ENCODE data around the gene UHRF1.
"Not testable (repeated sequence)": the region's sequence is repeated elsewhere in the genome, so short reads cannot be mapped to it uniquely, and the experiment has no call there.

Gene UHRF1

DNA sequence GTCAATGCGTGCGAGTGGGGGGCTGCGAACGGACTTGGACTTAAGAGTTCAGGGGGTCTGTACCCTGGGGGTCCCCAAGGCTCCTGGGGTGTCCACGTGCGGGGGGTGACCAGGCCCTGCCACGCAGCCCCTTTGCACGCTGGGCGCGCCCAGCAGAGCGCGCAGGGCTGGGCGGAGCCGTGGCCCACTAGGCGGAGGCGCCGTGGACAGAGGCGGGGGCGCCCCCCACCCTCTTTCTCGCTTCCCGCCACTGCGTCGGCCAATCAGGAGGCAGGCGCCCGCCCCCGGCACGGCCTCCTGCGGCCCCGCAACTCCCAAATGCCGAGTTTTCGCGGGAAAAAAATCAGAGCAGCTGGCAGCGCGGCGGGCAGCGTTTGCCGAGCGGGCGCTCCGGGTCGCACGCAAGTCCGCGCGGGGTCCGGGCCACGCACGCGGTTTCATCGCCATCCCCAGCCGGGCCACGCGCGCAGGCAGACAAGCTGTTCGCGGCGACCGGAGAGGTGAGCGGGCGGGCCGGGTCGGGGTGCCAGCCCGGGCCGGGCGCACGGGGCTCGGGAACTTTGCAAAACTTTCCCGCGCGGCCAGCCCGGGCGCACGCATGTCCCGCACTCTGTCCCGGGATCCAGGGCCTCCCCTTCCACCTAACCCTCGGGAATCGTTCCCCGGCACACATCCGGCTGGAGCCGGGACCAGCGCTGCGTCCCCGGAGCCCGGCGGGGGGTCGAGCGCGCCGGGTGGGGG, at the start of gene UHRF1:
UHRF1 (plus strand) TSS at position 346 of the 741 bp plus-strand sequence. CDS start 1,385 bp downstream, outside the sequence.
- no peak for DNase-seq (ENCODE audit: low spot score)

DNA sequence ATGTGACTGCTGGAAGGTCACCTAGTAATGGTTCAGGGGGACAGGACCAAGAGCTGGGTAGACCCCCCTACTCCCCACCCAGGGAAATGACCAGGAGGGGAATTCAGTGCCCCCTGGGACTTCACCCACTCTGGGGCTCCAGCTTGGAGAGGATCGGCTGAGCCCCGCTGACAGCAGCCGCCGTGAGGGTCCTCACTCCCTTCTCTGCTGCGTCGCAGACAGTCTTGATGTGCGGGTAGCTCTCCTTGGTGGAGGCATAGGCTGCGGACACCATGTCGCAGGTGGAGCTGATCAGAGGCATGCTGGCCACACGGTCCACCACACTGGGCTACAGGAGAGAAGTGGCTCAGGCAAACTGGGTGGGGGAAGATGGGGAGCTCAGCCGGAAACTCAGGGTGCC, 49.6 kb upstream of the UHRF1 start:
- DNase-seq (ENCODE audit: low spot score): no peak

DNA sequence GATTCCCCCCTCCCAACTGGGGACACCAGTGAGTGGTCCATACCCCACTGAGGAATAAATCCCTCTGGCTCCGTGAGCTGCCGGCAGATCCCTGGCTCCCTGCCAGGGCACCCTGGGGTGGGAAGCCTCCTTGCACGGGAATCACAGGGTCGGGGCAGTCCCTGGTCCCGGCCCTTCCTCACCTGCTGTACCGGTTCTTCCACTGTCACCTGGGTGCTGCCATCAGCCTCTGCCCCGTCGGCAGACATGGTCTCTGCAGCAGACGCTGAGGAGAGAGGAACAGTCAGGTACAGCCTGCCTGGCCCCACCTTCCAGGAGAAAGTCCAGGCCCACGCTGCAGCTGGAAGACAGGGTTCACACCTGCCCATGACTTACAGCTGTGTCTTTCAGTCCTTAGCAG, 48.2 kb upstream of the UHRF1 start:
- no peak for DNase-seq (ENCODE audit: low spot score)

DNA sequence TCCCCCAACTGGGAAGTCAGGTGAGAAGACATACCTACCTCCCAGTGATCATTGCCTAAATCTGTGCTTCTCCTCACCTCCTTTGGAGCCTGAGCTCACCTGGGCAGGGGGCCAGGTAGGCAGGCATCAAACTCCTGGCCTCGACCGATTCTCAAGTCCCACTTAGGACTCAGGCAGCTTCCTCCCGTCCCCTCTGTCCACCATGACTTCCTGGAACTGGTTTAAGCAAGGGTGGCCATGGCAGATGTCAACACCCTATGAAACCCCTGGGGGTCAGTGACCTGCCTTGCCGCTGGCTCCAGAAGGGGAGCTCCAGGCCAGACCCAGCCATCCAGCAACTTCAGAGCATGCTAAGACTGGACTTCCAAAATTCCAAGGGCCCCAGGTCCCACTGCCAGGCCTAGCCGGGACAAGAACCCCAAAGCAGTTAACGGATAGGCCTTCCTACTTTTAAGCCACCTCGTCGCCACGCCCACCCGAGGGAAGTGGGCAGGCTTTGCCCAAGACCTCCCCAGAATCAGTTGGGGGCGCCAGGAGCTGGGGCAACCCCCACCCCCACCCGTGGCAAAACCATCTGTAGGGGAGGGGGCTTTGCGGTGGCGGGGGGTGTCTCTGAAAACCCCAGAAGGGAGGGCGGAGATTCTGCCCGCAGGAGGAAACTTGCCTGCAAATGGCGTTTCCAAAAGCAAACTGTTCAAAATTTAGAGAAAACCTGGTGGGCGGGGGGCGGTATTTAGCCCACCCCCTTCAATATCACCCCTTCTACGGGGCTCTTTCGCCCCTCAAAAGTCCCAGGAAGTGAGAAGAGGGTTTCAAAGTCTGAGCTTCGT, 42.5 kb upstream of the UHRF1 start:
- peak; percentile 29 for DNase-seq (ENCODE audit: low spot score)

DNA sequence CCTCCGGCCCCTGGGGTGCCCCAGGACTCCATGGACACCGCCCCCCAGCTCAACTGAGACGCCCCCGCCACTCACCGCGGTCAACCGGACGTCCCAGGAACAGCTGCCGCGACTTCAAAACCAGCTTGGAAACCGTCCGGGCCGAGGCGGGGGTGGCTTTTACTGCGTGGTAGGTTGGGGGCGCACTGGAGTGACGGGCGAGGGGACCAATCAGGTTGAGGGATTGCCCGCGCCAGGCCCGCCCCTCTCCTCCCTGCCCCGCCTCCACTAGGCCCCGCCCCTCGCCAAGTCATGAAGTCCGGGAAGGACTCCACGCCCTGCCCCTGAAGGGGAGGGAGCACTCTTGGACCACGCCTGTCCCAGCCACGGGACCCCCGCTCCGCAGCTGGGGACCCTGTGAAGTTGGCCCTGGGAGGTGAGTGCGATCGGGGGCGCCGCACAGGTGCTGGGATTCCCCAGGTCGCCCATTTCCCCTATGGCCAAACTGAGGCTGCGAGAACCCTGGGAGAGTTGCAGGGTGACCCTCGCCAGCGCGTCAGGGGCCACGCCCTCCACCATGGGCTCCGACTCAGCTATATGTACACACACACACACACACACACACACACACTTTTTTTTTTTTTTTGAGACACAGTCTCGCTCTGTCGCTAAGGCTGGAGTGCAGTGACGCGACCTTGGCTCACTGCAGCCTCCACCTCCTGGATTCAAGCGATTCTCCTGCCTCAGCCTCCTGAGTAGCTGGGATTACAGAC, 41.6 kb upstream of the UHRF1 start, which contains the start of gene PLIN3:
PLIN3 (minus strand) TSS at position 134 of the 752 bp plus-strand sequence. CDS start 6,273 bp downstream, outside the sequence.
- DNase-seq (ENCODE audit: low spot score): peak; percentile 87

DNA sequence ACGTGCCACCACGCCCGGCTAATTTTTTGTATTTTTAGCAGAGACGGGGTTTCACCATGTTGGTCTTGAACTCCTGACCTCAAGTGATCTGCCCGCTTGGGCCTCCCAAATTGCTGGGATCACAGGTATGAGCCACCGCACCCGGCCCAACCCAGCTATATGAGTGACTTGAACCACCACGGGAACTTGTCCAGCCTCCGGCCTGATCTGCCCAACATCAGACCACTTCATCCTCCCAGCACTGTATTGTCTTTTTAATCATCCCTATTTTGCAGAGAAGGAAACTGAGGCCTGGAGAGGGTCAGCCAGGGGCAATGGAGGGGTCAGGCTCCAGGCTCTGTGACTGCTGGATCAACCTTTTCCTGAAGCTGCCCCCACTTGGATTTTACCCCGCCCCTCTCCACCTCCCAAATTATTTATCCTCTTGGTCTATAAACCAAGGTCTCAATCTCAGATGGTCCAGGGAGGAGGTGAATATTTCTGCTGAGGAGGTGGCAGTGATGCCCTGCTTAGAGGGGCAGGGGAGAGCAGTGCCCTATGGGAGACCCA, 40.9 kb upstream of the UHRF1 start:
- DNase-seq (ENCODE audit: low spot score): no peak

DNA sequence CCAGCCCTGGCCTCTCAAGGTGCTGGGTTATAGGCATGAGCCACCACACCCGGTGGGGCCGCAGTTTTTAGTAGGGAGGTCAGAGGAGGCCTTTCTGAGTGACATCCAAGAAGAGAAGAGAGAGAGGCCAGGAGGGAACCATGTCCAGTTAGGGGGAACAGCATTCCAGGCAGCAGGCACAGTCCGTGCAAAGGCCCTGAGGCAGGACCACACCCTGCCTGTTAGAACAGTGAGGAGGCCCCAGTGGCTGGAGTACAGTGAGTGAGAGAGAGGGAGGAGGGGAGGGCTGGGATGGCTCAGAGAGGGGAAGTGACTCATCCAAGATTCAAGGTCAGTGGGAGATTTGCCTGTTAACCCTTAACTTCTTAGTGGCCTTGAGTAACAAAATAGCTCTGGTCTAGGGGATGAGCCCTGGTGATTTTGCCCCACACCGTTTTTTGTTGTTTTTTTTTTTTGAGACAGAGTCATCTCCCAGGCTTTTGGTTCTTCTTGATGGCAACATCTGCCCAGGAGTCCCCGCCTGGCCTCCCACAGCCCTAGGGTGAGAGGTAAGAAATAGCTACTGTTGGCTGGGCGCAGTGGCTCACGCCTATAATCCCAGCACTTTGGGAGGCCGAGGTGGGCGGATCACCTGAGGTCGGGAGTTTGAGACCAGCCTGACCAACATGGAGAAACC, 39.1 kb upstream of the UHRF1 start:
- DNase-seq (ENCODE audit: low spot score): no peak

DNA sequence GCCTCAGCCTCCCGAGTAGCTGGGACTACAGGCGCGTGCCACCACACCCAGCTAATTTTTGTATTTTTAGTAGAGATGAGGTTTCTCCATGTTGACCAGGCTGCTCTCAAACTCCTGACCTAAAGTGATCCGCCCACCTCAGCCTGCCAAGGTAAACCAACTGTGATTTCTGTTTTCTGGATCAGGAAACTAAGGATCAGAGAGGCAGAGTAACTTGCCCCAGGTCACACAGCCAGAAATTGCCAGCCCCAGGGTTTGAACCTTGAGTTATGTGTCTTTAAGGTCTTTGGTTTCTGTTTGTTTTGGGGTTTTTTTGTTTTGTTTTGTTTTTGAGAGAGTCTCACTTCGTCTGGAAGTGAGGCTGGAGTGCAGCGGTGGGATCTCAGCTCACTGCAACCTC, 37.6 kb upstream of the UHRF1 start:
- no peak for DNase-seq (ENCODE audit: low spot score)

DNA sequence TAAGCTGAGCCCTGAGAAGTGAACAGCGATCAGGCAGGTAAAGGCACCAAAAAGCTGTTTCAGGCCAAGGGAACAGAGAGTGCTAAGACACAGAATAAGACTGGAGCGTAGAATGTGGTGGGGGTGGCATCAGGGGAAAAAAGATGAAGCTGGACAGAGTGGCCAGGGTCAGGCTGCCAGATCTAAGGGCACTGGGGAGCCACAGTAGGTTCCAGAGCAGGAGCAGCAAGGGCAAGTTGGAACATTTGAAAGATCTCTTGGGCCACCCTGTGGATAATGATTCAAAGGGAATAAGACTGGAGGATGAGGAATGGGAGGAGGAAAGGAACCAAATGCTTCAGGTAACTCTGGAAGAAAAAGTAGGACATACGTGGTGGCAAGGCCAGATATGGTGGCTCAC, 35.4 kb upstream of the UHRF1 start:
- DNase-seq (ENCODE audit: low spot score): no peak

DNA sequence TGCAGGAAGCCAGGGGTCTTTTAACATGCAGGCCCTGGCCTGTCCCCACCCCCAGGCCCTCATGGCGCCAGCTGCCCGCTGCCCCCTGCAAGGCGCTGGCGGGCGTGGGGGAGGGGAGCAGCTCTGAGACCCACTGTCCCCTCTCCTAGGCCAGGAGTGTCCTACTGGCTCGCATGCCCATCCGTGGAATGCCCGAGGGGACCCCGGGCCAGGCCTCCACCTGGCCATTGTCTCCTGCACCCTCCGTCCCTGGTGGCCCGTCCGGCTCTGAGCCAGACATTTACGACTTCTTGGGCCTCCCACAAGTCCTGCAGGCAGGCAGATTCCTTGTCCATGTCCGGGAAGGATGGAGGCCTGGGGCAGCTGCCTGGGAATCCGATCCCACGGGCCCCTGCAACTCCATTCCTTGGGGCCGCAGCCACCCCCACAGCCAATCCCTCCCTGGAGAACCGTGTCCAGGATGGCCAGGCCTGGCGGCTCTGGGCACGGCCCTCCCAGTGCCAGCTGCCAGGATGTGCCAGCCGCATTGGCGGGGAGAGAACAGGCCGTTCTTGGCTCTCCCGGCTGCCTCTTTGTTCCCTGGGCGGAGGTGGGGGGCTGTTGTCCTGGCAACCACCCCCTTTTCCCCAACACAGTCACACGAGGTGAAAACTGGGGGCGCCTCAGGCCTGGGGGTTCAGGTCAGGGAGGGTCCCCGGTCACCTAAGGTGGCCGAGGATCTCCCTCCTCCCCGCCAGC, 31.4 kb upstream of the UHRF1 start:
- no peak for DNase-seq (ENCODE audit: low spot score)

DNA sequence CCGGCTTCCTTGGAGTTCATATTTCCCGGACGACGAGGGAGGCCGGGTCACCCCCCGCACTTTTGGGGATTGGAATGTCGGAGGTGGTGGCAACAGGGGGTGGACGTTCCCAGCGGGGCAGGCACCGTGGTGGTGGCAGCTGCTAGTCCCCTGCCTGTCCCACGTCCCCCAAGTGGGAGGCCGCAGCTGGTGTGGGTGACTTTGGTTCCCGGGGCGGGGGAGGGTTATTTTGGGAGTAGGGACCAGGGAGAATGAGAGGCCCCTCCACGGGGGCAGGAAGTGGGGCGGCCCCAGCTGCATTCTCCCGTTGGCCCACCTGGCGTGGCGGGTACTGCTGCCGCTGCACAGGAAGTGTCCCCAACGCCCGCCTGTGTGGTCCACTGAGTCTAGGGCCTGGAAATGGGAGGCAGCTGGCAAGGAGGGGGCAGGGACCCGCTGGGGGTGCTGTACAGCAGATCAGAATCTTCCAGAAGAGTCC, 30.8 kb upstream of the UHRF1 start:
- no peak for DNase-seq (ENCODE audit: low spot score)

DNA sequence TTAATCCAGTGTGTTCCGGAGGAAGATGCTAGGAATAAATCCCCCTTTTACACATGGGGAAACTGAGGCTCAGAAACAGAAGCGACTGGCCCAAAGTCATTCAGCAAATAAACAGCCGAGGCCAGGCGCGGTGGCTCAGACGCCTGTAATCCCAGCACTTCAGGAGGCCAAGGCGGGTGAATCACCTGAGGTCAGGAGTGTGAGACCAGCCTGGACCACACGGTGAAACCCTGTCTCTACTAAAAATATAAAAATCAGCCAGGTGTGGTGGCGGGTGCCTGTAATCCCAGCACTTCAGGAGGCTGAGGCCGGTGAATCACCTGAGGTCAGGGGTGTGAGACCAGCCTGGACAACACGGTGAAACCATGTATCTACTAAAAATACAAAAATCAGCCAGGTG, 30.3 kb upstream of the UHRF1 start:
- DNase-seq (ENCODE audit: low spot score): no peak

DNA sequence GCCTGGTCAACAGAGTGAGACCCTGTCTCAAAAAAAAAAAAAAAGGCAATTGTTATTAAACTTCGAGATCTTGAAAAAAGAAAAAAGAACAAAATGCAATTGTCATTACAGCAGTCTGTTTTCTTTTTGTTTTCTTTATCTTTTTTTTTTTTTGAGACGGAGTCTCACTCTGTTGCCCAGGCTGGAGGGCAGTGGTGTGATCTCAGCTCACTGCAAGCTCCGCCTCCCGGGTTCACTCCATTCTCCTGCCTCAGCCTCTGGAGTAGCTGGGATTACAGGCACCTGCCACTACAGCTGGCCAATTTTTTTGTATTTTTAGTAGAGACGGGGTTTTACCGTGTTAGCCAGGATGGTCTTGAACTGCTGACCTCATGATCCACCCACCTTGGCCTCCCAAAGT, 26.4 kb upstream of the UHRF1 start:
- DNase-seq (ENCODE audit: low spot score): not testable (repeated sequence)

DNA sequence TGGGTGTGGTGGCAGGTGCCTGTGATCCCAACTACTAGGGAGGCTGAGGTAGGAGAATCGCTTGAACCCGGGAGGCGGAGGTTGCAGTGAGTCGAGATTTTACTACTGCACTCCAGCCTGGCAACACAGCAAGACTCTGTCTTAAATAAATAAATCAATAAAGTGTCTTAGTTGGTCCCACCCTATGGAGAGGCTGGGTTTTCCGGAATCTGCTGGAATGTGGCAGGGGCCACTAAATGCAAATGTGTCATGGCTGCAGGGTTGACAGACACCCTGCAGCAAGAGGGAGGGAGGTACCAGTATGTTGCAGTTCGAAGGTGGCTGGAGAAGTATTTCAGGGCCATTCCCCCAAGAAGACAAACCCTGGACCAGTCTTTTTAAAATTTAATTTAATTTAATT, 24.3 kb upstream of the UHRF1 start:
- not testable (repeated sequence) for DNase-seq (ENCODE audit: low spot score)

DNA sequence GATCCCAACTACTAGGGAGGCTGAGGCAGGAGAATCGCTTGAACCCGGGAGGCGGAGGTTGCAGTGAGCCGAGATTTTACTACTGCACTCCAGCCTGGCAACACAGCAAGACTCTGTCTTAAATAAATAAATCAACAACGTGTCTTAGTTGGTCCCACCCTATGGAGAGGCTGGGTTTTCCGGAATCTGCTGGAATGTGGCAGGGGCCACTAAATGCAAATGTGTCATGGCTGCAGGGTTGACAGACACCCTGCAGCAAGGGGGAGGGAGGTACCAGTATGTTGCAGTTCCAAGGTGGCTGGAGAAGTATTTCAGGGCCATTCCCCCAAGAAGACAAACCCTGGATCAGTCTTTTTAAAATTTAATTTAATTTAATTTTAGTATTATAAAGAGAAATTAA, 21.5 kb upstream of the UHRF1 start:
- DNase-seq (ENCODE audit: low spot score): not testable (repeated sequence)

DNA sequence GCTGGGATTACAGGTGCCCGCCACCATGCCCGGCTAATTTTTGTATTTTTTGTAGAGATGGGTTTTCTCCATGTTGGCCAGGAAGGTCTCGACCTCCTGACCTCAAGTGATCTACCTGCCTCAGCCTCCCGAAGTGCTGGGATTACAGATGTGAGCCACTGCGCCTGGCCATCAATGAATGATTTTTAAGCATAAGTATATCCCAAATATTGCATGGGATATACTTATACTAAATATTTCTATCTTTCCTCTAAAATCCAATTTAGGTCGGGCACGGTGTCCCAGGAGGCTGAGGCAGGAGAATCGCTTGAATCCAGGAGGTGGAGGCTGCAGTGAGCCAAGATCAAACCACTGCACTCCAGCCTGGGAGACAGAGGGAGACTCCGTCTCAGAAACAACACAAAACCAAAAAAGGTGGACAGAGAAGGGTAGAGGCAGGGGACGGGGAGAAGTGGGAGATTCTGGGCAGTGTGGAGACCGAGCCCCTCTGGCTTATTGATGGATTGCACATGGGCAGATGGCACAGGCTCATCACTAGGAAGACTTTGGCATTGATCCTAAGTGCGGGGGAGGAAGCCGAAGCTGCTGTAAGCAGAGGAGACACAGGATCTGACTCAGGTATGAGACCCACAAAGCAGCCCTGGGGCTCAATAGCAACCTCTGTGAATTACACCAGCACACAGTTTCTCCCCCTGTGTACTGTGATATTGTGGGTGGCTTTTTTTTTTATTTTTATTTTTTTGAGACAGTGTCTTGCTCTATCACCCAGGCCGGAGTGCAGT, 20.1 kb upstream of the UHRF1 start:
- no peak for DNase-seq (ENCODE audit: low spot score)

DNA sequence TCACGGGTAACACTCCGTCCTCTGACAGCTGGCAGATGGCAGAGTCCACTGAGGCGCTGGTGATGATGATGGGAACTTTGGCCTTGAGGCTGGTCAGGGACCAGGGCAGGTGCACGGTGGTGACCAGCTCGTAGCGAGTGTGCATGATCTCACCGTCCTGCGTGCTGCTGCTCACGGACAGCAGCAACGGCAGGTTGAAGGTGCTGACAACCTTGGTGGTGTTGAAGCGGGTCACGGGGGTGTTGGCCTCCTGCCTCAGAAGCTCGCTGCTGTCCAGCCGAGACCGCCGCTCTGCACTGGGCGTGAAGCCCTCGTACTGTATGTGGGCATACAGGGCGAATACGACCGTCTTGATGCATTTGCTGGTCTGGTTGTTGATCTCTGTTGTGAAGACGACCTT, 18.2 kb upstream of the UHRF1 start:
- no peak for DNase-seq (ENCODE audit: low spot score)

DNA sequence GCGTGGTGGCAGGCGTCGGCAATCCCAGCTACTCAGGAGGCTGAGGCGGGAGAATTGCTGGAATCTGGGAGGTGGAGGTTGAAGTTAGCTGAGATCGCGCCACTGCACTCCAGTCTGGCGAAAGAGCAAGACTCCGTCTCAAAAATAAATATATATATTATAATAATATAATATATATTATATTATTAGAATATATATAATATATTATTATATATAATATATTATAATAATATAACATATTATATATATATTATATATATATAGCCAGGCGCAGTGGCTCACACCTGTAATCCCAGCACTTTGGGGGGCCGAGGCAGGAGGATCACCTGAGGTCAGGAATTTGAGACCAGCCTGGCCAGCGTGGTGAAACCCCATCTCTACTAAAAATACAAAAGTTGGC, 16.3 kb upstream of the UHRF1 start:
- not testable (repeated sequence) for DNase-seq (ENCODE audit: low spot score)

DNA sequence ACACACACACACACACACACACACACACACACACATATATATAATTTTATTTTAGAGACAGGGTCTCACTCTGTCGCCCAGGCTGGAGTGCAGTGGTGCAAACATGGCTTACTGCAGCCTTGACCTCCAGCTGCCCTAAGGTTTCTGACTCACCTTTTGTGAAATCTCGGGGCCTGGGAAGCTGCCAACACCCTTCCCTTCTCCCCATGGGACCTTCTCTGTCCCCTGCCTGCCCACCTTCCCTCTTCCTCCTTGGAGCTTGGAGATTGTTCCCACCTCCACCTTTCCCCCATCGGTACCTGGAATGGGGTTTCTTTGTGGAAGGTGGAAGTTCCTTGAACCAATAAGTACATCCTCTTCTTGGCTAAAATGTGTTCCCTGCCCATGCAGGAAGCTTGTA, 12.9 kb upstream of the UHRF1 start:
- no peak for DNase-seq (ENCODE audit: low spot score)

DNA sequence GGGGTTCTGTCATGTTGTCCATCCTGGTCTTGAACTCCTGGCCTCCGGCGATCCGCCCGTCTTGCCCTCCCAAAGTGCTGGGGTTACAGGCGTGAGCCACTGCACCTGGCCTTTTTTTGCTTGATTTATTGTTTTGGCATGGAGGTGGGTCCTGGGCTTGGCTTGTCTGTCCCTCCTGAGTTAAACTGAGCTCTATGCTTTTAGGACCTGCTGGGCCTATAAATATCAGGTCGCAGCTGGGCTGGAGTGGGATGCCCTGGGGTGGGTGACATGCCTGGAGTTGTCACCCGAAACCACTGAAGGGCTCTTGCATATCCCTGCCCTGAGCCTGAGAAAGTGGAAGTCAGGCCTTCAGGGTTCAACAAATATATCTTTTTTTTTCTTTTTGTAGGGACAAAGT, 12.2 kb upstream of the UHRF1 start:
- DNase-seq (ENCODE audit: low spot score): no peak

Measured in CD4-positive, alpha-beta T cell treated with Interleukin-6 at 100 ng/mL for 8 hours (primary cell).